Astrocyte of the cerebellum (primary cell): Measurements from ENCODE around the gene TGFBR3.

Experiments
- DNase-seq: peaks from one replicate; pipeline ENCODE4 v3.0.0-alpha.2; 2011; ENCODE audit warnings: low read depth
- H3K4me3 ChIP-seq: 2 replicates; pipeline ENCODE4 v1.5.1; 2011; ENCODE audit warnings: mild to moderate bottlenecking, low read depth, low read length, moderate library complexity
- CTCF ChIP-seq: IDR thresholded peaks from 2 replicates; pipeline ENCODE4 v1.5.1; 2012; ENCODE audit warnings: low read length, low read depth, moderate library complexity, mild to moderate bottlenecking; ENCODE audit errors: missing control alignments
- in situ Hi-C: cut with HindIII; loops from 2 replicates; pipeline ENCODE4 v1.10.0; 2017; ENCODE audit warnings: low sequenced_read_pairs

Gene TGFBR3

GRCh38 chr1:91798241-91798648 lies 87.7 kb downstream of the TGFBR3 start:
- no peak for TF ChIP-seq CTCF
- no peak for DNase-seq
- no peak overlapping the region for H3K4me3 ChIP-seq
- in situ Hi-C loops = no loop called here

GRCh38 chr1:91797164-91797563 lies 88.8 kb downstream of the TGFBR3 start:
- in situ Hi-C loops = no loop called here
- H3K4me3 ChIP-seq = no peak overlapping the region
- no peak for TF ChIP-seq CTCF
- no peak for DNase-seq

- DNase-seq = no peak
- TF ChIP-seq CTCF = no peak
- in situ Hi-C loops = no loop called here
- H3K4me3 ChIP-seq = no peak overlapping the region
Measured at GRCh38 chr1:91796390-91796654, 89.6 kb downstream of the TGFBR3 start.

- no peak for TF ChIP-seq CTCF
- DNase-seq = peak; percentile 71
- in situ Hi-C loops = no loop called here
- no peak overlapping the region for H3K4me3 ChIP-seq
Measured at GRCh38 chr1:91795591-91796389, 90.2 kb downstream of the TGFBR3 start.

GRCh38 chr1:91793877-91794276 lies 92.1 kb downstream of the TGFBR3 start:
- TF ChIP-seq CTCF = no peak
- in situ Hi-C loops = no loop called here
- DNase-seq = no peak
- H3K4me3 ChIP-seq = no peak overlapping the region

GRCh38 chr1:91793189-91793588 lies 92.8 kb downstream of the TGFBR3 start:
- no peak for TF ChIP-seq CTCF
- no peak for DNase-seq
- in situ Hi-C loops = no loop called here
- no peak overlapping the region for H3K4me3 ChIP-seq
